Measurements from ENCODE around the gene PAWR. TPM values are rescaled to one million over a fixed set of nuclear protein-coding genes. Genes with fewer than 3 reads are reported as not detected.

PAWR gene
- total RNA-seq, 4 donors from 2014 or later, result 0.51 to 1.4 (median 0.72) TPM

GRCh38 chr12:79596719-79597350, 93.9 kb downstream of the PAWR start:
- no peak overlapping the region for H3K4me3 ChIP-seq
- no peaks in the 10 kb centered on the region for H3K4me1 ChIP-seq
- H3K27ac ChIP-seq, result no peak overlapping the region
- H3K36me3 ChIP-seq, result no peaks in the 10 kb centered on the region
- H3K27me3 ChIP-seq, result no peaks in the 10 kb centered on the region
- ATAC-seq (no peak), DNase-seq (no peak)
- in situ Hi-C loops (cut with MboI; ENCODE audit: low sequenced_read_pairs in 4 of 4) (no loop called here), intact Hi-C loops (cut with DNase I; ENCODE audit: low total_unique reads) (no loop called here)
- H3K9me3 ChIP-seq, result no peaks in the 10 kb centered on the region
- TF ChIP-seq CTCF (IDR thresholded peaks at IDR 0.05 in 4 of 5, conservative IDR thresholded peaks at IDR 0.05 in 1 of 5) (no peak), POLR2A (IDR thresholded peaks at IDR 0.05) (no peak)

- Histone ChIP-seq H3K27ac (no peak overlapping the region), H3K27me3 (no peaks in the 10 kb centered on the region), H3K36me3 (no peaks in the 10 kb centered on the region), H3K9me3 (no peaks in the 10 kb centered on the region), H3K4me3 (no peak overlapping the region), H3K4me1 (no peaks in the 10 kb centered on the region)
- TF ChIP-seq CTCF (IDR thresholded peaks at IDR 0.05 in 4 of 5, conservative IDR thresholded peaks at IDR 0.05 in 1 of 5), result no peak
- TF ChIP-seq POLR2A (IDR thresholded peaks at IDR 0.05), result no peak
- in situ Hi-C loops (cut with MboI; ENCODE audit: low sequenced_read_pairs in 4 of 4), result no loop called here
- no peak for DNase-seq
- intact Hi-C loops (cut with DNase I; ENCODE audit: low total_unique reads), result no loop called here
- ATAC-seq, result no peak
Observed at GRCh38 chr12:79595273-79595672, 95.5 kb downstream of the PAWR start.

GRCh38 chr12:79592865-79593264, 97.9 kb downstream of the PAWR start:
- DNase-seq, result no peak
- ATAC-seq, result no peak
- TF ChIP-seq POLR2A (IDR thresholded peaks at IDR 0.05), result no peak
- in situ Hi-C loops (cut with MboI; ENCODE audit: low sequenced_read_pairs in 4 of 4), result no loop called here
- Histone ChIP-seq H3K36me3 (no peaks in the 10 kb centered on the region), H3K9me3 (no peaks in the 10 kb centered on the region), H3K27me3 (no peaks in the 10 kb centered on the region), H3K27ac (no peak overlapping the region), H3K4me3 (no peak overlapping the region), H3K4me1 (no peaks in the 10 kb centered on the region)
- intact Hi-C loops (cut with DNase I; ENCODE audit: low total_unique reads), result no loop called here

- no peaks in the 10 kb centered on the region for H3K27me3 ChIP-seq
- DNase-seq (no peak), ATAC-seq (no peak)
- H3K4me1 ChIP-seq, result no peaks in the 10 kb centered on the region
- intact Hi-C loops (cut with DNase I; ENCODE audit: low total_unique reads) (no loop called here), in situ Hi-C loops (cut with MboI; ENCODE audit: low sequenced_read_pairs in 4 of 4) (no loop called here)
- no peak for TF ChIP-seq CTCF (IDR thresholded peaks at IDR 0.05 in 4 of 5, conservative IDR thresholded peaks at IDR 0.05 in 1 of 5)
- TF ChIP-seq POLR2A (IDR thresholded peaks at IDR 0.05), result no peak
- no peaks in the 10 kb centered on the region for H3K36me3 ChIP-seq
- H3K27ac ChIP-seq, result no peak overlapping the region
- no peak overlapping the region for H3K4me3 ChIP-seq
- no peaks in the 10 kb centered on the region for H3K9me3 ChIP-seq
Observed at GRCh38 chr12:79591988-79592387, 98.8 kb downstream of the PAWR start.

GRCh38 chr12:79590751-79591150, 100.0 kb downstream of the PAWR start:
- intact Hi-C loops (cut with DNase I; ENCODE audit: low total_unique reads), result no loop called here
- H3K27me3 ChIP-seq, result no peaks in the 10 kb centered on the region
- H3K4me3 ChIP-seq, result no peak overlapping the region

More at GRCh38 chr12:79590751-79591150, 100.0 kb downstream of the PAWR start:
- H3K9me3 ChIP-seq, result no peaks in the 10 kb centered on the region
- no peak for TF ChIP-seq CTCF (IDR thresholded peaks at IDR 0.05 in 4 of 5, conservative IDR thresholded peaks at IDR 0.05 in 1 of 5)
- no peak for TF ChIP-seq POLR2A (IDR thresholded peaks at IDR 0.05)
- no peak for DNase-seq
- no peaks in the 10 kb centered on the region for H3K36me3 ChIP-seq
- no peak for ATAC-seq
- H3K27ac ChIP-seq, result no peak overlapping the region
- no peaks in the 10 kb centered on the region for H3K4me1 ChIP-seq
- in situ Hi-C loops (cut with MboI; ENCODE audit: low sequenced_read_pairs in 4 of 4), result no loop called here

Measured in gastrocnemius medialis (tissue), 4 donors.